GM12878 (cell line): ENCODE results near the gene EPHA2. TPM values are rescaled to one million over a fixed set of nuclear protein-coding genes. Genes with fewer than 3 reads are reported as not detected.

Source experiments
- ATAC-seq: fragments of 200-7000 bp; cut with Tn5 transposase; 3 replicates; pipeline ENCODE4 v1.9.1; 2020; ENCODE audit warnings: mild to moderate bottlenecking, moderate library complexity
- BruUV-seq: library from RNA; stranded (reverse); fragments of 400-500 nt; replicated peaks from 2 replicates; lab custom pipeline; 2021; lab: Mats Ljungman, UMichigan
- CTCF ChIA-PET: fragments of 300-600 bp; sonication (Branson Sonifier 250); formaldehyde crosslinking; extraction: SDS; loops from one replicate; lab custom pipeline; 2021; ENCODE audit warnings: inconsistent platforms; lab: Yijun Ruan, JAX
- POLR2A ChIA-PET: fragments of 350-600 bp; formaldehyde crosslinking; extraction: SDS; loops from one replicate; lab custom pipeline; 2021; ENCODE audit warnings: inconsistent platforms; lab: Charles Lee
- RAD21 ChIA-PET: fragments of 300-600 bp; sonication (Branson Sonifier 250); formaldehyde crosslinking; loops from one replicate; lab custom pipeline; 2023; ENCODE audit warnings: antibody characterized with exemption; ENCODE audit not compliant: unreplicated experiment; lab: Charles Lee
- SMC1A ChIA-PET: fragments of 300-600 bp; sonication (Branson Sonifier 250); formaldehyde crosslinking; loops from one replicate; lab custom pipeline; 2023; ENCODE audit not compliant: unreplicated experiment, uncharacterized antibody; lab: Charles Lee
- DNase-seq: peaks from one replicate; pipeline ENCODE4 v3.0.0-alpha.2; 2011; ENCODE audit warnings: low read depth, low spot score
- FAIRE-seq: peaks from 3 replicates; lab custom pipeline; 2011; peaks lifted over from hg19 to GRCh38; lab: Jason Lieb, UNC
- H2AFZ ChIP-seq: 2 replicates; pipeline ENCODE4 v1.6.0; 2011; ENCODE audit warnings: low read depth, low read length, control low read depth; ENCODE audit not compliant: control insufficient read depth
- H3K27ac ChIP-seq: 2 replicates; pipeline ENCODE4 v1.5.1; 2011; ENCODE audit warnings: control low read depth; ENCODE audit not compliant: control insufficient read depth, insufficient read depth
- H3K27me3 ChIP-seq, 2 experiments: replicated peaks in 1 of 2; 2 replicates each; pipeline versions ENCODE4 v1.6.0 to v1.6.1; 2011; ENCODE audit warnings: low read length in 1 of 2; ENCODE audit not compliant: control insufficient read depth in 2 of 2, insufficient read depth in 2 of 2
- H3K36me3 ChIP-seq, 2 experiments: 2 replicates each; pipeline ENCODE4 v1.5.1; 2011; ENCODE audit warnings: low read length in 1 of 2; ENCODE audit not compliant: control insufficient read depth in 2 of 2, insufficient read depth in 2 of 2
- H3K4me1 ChIP-seq: 2 replicates; pipeline ENCODE4 v1.6.1; 2011; ENCODE audit warnings: mild to moderate bottlenecking, low read length, moderate library complexity, mixed read lengths; ENCODE audit not compliant: control insufficient read depth, insufficient read depth
- H3K4me2 ChIP-seq: 2 replicates; pipeline ENCODE4 v1.6.0; 2011; ENCODE audit warnings: control low read depth; ENCODE audit not compliant: control insufficient read depth, insufficient read depth
- H3K4me3 ChIP-seq: fragments of 200-600 bp; sonication (generic); 2 replicates; pipeline ENCODE4 v1.5.1; 2016
- H3K79me2 ChIP-seq: 2 replicates; pipeline ENCODE4 v1.6.0; 2011; ENCODE audit warnings: low read length; ENCODE audit not compliant: control insufficient read depth, insufficient read depth
- H3K9ac ChIP-seq: 2 replicates; pipeline ENCODE4 v1.8.0; 2011; ENCODE audit warnings: low read length, control low read depth, mixed read lengths; ENCODE audit not compliant: control insufficient read depth, insufficient read depth
- H3K9me3 ChIP-seq: replicated peaks from 3 replicates; pipeline ENCODE4 v1.5.1; 2011; ENCODE audit warnings: mild to moderate bottlenecking, low read length; ENCODE audit not compliant: control insufficient read depth, insufficient read depth
- H4K20me1 ChIP-seq: 2 replicates; pipeline ENCODE4 v1.6.0; 2011; ENCODE audit not compliant: control insufficient read depth, insufficient read depth
- CREB1 ChIP-seq: IDR thresholded peaks from 2 replicates; pipeline ENCODE4 v1.6.1; 2012; ENCODE audit warnings: low read depth, mild to moderate bottlenecking, inconsistent platforms
- HDAC6 ChIP-seq: fragments of 200-600 bp; sonication (generic); IDR thresholded peaks from one replicate; pipeline ENCODE4 v1.8.0; 2017; ENCODE audit warnings: antibody characterized with exemption; ENCODE audit not compliant: unreplicated experiment
- RUNX3 ChIP-seq: IDR thresholded peaks from 2 replicates; pipeline ENCODE4 v1.6.1; 2012; ENCODE audit warnings: low read length, inconsistent platforms
- ZNF217 ChIP-seq: fragments of 450-650 bp; IDR thresholded peaks from 2 replicates; pipeline ENCODE4 v1.6.1; 2017; ENCODE audit warnings: antibody characterized with exemption, mild to moderate bottlenecking
- ZZZ3 ChIP-seq: IDR thresholded peaks from 2 replicates; pipeline ENCODE4 v1.6.1; 2011; ENCODE audit warnings: low read depth; ENCODE audit not compliant: control insufficient read depth, insufficient read length
- WGBS: methylation state at CpG from one replicate; pipeline ENCODE4 v1.1.6; 2016; ENCODE audit warnings: low lambda C conversion rate; ENCODE audit not compliant: insufficient replicate concordance, insufficient coverage; ENCODE audit errors: missing lambda C conversion rate; 5-methylcytosine and 5-hydroxymethylcytosine counted together
- in situ Hi-C: fragments of 300-500 bp; cut with MboI; formaldehyde crosslinking; loops from 9 replicates; pipeline ENCODE4 v1.14.3; 2018; ENCODE audit warnings: mixed read lengths
- intact Hi-C: fragments of 100-400 bp; cut with micrococcal nuclease; formaldehyde crosslinking; loops from one replicate; pipeline ENCODE4 v1.14.2; 2022; ENCODE audit not compliant: unreplicated experiment
- polyA plus RNA-seq, 11 experiments: library from polyadenylated mRNA; depleted of rRNA in 4 of 11; unstranded in 6 of 11; stranded (reverse) in 5 of 11; fragments of >200 nt; fragmentation: Nextera tagmentation in 4 of 11; fragmentation: Illumina TruSeq in 1 of 11; extraction: Ambion mirVana in 4 of 11; extraction: Trizol in 1 of 11; gene quantifications; 1 replicate in 1 of 11; 2 replicates in 10 of 11; pipeline versions ENCODE4 v1.2.1 to v1.2.3, GENCODE V29; 2011 to 2016; ENCODE audit warnings: inconsistent platforms in 2 of 11, missing spikeins in 2 of 11, low read depth in 1 of 11
- total RNA-seq, 4 experiments: library from RNA; depleted of rRNA in 3 of 4; stranded (reverse); fragments of >200 nt in 3 of 4; fragmentation: Illumina TruSeq in 1 of 4; extraction: Trizol in 1 of 4; gene quantifications; 2 replicates each; pipeline versions ENCODE4 v1.2.1 to v1.2.3, GENCODE V29; 2013 to 2021
- TF ChIP-seq, protein P1 (sequence below): fragments of 450-650 bp; IDR thresholded peaks from 2 replicates; pipeline ENCODE4 v1.6.1; 2014; ENCODE audit warnings: mild to moderate bottlenecking
- TF ChIP-seq, protein P2 (sequence below): IDR thresholded peaks from 2 replicates; pipeline ENCODE4 v1.6.1; 2012; ENCODE audit warnings: low read depth, low read length, improper control_type of control experiment
- TF ChIP-seq, protein P3 (sequence below): fragments of 450-650 bp; IDR thresholded peaks from 2 replicates; pipeline ENCODE4 v1.6.1; 2017; ENCODE audit warnings: mild to moderate bottlenecking, low read depth, inconsistent platforms; ENCODE audit not compliant: poor library complexity, severe bottlenecking
- TF ChIP-seq, protein P4 (sequence below): IDR thresholded peaks from 2 replicates; pipeline ENCODE4 v1.6.1; 2012; ENCODE audit warnings: low read length, inconsistent platforms

The EPHA2 gene
- total and polyA plus RNA-seq, 10 of the 15 experiments (the other 5 are each of a cell fraction or from before 2014, with no cell fraction given), result 0.04 to 0.51 (median 0.23) TPM; not detected in 2

DNA sequence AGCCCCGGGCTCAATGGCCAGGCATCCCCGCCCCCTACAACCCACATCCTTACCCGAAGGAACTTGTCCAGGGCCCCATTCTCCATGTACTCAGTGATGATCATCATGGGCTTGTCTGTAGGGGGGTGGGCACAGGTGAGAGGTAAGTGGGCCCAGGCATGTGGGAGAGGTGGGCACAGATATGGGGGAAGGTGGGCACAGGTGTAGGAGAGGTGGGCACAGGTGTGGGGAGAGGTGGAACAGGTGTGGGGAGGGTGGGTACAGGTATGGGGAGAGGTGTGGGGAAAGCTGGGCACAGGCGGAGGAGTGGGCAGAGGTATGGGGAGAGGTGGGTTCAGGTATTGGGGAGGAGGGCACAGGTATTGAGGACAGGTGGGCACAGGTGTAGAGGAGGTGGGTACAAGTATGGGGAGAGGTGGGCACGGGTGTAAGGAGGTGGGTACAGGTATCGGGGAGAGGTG lies 23.5 kb downstream of the EPHA2 start:
- H3K4me2 ChIP-seq, result no peak overlapping the region
- 38% methylated on average over 6 of the region's 6 CpGs for WGBS
- H4K20me1 ChIP-seq, result no peaks in the 10 kb centered on the region
- CTCF ChIA-PET, result no interaction called here
- TF ChIP-seq, protein P1, sequence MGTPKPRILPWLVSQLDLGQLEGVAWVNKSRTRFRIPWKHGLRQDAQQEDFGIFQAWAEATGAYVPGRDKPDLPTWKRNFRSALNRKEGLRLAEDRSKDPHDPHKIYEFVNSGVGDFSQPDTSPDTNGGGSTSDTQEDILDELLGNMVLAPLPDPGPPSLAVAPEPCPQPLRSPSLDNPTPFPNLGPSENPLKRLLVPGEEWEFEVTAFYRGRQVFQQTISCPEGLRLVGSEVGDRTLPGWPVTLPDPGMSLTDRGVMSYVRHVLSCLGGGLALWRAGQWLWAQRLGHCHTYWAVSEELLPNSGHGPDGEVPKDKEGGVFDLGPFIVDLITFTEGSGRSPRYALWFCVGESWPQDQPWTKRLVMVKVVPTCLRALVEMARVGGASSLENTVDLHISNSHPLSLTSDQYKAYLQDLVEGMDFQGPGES, result no peak
- TF ChIP-seq HDAC6, result no peak
- TF ChIP-seq, protein P2, sequence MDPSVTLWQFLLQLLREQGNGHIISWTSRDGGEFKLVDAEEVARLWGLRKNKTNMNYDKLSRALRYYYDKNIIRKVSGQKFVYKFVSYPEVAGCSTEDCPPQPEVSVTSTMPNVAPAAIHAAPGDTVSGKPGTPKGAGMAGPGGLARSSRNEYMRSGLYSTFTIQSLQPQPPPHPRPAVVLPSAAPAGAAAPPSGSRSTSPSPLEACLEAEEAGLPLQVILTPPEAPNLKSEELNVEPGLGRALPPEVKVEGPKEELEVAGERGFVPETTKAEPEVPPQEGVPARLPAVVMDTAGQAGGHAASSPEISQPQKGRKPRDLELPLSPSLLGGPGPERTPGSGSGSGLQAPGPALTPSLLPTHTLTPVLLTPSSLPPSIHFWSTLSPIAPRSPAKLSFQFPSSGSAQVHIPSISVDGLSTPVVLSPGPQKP, result no peak
- TF ChIP-seq ZNF217, result no peak
- TF ChIP-seq CREB1, result no peak
- TF ChIP-seq ZZZ3, result no peak
- TF ChIP-seq, protein P3, sequence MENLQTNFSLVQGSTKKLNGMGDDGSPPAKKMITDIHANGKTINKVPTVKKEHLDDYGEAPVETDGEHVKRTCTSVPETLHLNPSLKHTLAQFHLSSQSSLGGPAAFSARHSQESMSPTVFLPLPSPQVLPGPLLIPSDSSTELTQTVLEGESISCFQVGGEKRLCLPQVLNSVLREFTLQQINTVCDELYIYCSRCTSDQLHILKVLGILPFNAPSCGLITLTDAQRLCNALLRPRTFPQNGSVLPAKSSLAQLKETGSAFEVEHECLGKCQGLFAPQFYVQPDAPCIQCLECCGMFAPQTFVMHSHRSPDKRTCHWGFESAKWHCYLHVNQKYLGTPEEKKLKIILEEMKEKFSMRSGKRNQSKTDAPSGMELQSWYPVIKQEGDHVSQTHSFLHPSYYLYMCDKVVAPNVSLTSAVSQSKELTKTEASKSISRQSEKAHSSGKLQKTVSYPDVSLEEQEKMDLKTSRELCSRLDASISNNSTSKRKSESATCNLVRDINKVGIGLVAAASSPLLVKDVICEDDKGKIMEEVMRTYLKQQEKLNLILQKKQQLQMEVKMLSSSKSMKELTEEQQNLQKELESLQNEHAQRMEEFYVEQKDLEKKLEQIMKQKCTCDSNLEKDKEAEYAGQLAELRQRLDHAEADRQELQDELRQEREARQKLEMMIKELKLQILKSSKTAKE, result no peak
- TF ChIP-seq, protein P4, sequence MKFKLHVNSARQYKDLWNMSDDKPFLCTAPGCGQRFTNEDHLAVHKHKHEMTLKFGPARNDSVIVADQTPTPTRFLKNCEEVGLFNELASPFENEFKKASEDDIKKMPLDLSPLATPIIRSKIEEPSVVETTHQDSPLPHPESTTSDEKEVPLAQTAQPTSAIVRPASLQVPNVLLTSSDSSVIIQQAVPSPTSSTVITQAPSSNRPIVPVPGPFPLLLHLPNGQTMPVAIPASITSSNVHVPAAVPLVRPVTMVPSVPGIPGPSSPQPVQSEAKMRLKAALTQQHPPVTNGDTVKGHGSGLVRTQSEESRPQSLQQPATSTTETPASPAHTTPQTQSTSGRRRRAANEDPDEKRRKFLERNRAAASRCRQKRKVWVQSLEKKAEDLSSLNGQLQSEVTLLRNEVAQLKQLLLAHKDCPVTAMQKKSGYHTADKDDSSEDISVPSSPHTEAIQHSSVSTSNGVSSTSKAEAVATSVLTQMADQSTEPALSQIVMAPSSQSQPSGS, result no peak
- TF ChIP-seq RUNX3, result no peak
- TF ChIP-seq, all 136 proteins: peak for 0
- ATAC-seq (no peak), FAIRE-seq (no peak), DNase-seq (no peak)
- ChIA-PET POLR2A (no interaction called here), RAD21 (no interaction called here), SMC1A (no interaction called here)
- no peak overlapping the region for H3K4me3 ChIP-seq
- no peaks in the 10 kb centered on the region for H3K27me3 ChIP-seq
- in situ Hi-C loops (no loop called here), intact Hi-C loops (no loop called here)
- no peak overlapping the region for H3K27ac ChIP-seq
- no peaks in the 10 kb centered on the region for H3K4me1 ChIP-seq
- H3K9me3 ChIP-seq, result no peaks in the 10 kb centered on the region
- no peaks in the 10 kb centered on the region for H3K36me3 ChIP-seq
- no peak overlapping the region for H2AFZ ChIP-seq
- no peaks in the 10 kb centered on the region for H3K79me2 ChIP-seq
- BruUV-seq, result no TSS peak
- no peak overlapping the region for H3K9ac ChIP-seq
